Activated T-cell treated with anti-CD3 and anti-CD28 coated beads for 4 hours (primary cell): ENCODE measurements around the gene NCOA5.

Experiments used
- DNase-seq: peaks from one replicate; pipeline ENCODE4 v3.0.0-alpha.2; 2020

NCOA5 gene

DNA sequence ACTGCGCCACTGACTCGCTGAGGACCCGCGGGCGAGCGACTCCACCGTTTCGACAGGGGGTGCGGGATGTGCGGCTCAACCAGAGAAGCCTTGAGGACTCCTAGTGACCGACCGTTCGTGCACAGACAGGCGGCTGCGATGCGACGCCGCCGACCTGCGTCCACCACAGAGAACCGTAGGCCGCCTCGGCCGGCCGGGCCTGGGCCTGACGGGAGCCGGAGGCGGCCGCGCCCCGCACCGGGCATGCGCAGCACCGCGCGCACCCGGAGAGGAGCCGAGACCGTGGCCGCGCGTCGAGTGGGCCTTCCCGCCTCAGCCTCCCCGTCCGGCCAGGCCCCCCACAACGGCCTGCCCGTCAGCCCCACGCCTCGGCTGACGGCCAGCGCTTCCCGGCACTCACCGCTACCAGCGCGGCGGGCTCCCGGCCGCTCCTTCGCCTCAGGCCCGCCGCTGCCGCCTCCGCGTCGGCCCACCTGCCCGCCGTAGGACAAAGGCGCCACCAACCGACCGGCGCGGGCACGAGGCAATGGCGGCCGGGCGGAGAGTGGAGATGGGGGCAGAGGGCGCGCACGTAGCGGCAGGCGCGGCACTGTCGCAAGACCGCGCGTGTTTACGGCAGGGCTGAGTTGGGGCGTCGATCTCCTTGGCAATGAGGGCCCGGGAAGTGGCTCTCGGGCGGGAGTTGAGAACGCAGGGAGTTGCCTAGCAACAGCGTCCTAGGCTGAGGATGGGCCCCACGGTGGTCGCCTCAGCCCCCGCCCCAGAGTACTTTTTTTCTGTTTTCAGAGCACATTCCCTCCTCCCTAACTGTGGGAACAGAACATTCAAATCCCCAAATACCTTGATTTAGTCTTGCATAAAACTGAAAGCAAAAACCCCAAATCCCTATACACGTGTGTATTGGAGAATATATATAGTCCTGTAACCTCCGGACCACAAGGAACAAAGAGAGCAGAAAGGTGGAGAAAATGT lies at the start of gene NCOA5:
Gene NCOA5 (minus strand): TSS at position 546 of the 972 bp plus-strand sequence. CDS start 10,538 bp downstream, outside the sequence.
- peak; percentile 90 for DNase-seq

DNA sequence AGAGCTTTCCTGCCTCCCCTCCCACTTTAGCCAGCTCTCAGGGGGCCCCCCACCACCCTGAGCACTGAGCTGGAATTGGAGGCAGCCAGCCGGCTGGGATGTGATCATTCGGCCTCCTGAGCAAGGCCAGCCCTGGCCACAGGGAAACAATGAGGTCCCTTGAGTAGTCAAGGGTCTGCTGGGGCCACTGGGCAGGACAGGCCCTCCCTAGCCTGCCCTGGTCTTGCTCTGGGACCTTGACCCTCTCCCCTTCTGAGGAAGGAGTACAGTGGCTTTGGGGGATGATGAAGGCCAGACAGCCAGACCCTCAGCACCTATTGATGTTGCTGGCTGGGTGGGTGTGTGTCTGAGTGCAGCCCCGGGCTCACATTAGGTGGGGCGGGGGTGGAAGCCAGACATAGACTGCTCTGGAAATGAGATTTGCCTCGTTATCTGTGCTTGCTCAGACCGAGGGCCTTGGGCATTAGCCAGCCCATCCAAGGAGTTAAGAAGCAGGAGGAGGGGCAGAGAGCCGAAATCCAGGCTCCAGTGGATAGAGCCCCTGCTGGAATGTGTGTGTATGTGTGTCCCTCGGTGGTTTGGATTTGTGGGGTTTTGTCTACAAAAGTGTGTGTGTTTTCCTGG lies 49.6 kb upstream of the NCOA5 start:
- DNase-seq = no peak

DNA sequence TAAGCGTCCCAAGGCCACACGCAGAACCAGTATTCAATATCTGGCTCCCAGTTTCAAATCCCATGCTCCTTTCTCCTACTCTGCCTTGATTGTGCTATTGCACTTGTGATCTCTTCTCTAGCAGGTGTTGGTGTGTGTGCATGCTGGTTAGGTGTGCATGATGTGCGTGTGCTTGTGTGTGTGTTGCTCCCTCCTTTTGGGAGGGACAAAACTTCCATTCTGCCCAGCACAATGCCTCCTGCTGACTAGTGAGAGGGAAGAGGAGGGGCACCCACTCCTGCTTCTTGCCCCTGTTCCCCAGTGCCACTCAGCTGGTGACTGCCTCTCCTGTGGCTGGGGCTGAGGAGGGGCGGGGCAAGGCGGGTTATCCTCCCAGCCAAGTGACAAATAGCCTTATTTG lies 48.1 kb upstream of the NCOA5 start:
- DNase-seq = no peak

DNA sequence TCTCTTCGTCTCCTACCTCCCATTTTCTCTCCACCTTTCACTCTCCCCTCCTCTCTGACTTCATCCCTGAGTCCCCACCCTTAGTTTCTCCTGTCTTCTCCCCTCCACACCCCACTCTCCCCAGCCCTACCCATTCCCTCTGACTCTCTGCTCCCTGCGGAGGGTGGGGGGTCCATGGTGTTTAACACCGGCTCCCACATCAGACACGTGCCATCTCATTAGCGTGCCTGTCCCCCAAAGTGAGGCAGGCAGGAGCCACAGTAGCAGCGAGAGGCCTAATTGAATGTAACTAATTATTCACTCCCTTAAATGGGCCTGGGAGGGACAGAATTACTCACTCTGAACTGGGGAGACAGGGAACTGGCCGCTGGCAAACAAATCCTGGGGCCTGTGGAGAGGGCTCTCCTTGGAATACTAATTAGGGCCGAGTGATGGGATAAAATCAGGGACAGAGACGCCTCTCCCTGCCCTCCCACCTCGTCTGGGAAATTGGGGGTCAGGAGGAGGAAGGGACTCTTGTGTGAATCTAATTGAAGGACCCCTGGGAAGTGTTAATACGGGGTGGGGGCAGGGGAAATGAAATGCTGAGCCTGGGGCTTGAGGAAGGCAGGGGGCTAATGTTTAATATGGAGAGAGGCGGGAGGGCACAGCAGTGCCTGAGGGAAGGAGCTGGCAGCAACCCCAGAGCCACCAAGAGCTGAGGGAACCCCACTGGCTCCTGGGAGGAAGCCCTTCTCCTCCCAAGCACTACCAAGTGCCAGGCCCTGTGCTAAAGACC lies 46.3 kb upstream of the NCOA5 start:
- no peak for DNase-seq

DNA sequence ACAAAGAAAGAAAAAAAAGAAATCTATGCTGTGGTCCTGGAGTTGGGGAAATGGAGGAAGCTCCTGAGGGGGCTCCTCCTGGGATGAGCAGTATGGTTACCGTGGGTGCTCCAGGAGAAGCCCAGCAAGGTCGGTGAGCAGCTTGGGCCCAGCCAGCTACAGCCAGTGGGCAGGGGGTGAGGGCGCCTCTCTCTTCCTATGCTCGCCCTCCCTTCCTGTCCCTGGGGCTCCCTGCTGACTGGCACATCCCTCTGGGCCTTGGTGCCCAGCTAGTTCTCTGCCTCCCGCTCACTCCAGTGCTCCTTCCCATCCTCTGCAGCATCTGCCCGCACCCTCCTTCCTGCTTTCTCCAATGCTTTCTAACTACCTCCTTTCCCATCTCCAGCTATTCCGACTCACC lies 45.0 kb upstream of the NCOA5 start:
- DNase-seq = no peak

DNA sequence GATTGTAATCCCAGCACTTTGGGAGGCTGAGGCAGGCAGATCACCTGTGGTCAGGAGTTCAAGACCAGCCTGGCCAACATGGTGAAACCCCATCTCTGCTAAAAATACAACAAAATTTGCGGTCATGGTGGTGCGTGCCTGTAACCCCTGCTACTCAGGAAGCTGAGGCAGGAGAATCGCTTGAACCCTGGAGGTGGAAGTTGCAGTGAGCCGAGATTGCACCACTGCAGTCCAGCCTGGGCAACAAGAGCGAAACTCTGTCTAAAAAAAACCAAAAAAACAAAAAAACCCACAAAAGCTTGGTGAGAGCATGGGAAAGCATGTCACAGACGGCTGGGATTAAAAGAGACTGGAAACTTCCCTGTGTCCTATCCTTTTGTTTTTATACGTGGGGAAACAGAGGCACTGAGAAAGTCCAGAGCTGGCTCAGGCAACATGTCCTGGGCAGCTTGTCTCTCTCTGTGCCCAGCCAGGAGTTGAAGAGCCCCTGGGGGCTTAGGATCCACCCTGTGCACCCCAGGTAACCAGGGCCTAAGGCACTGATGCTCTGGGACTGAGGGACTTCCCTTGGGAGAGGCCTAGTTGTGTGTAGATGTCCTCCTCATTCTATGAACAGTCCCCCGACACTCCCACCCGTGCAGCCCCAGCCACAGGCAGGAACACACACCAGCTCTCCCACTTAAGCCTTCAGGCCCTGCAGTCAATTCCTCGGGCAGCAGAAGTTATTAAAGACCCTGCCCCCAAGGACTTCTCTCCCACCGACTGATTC lies 44.3 kb upstream of the NCOA5 start:
- no peak for DNase-seq

DNA sequence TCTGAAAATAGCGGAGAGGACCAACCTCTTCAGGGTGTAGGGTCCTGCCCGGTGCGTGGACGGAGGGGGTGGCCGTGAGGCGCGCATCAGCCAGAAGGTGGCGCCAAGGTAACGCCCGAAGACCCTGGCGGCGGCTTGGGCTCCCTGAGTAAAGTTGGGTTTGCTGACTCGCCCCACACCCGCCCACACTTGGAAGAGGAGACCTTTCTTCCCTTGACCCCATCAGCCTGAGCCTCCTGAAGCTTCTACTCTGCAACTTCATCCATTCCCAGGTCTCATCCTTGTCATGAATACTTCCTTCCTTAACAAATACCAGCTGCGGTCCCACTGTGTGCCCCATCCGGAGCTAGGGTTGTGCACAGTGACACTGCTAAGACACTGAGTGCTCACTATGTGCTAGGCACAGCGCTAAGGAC lies 43.0 kb upstream of the NCOA5 start:
- DNase-seq = peak; percentile 33

DNA sequence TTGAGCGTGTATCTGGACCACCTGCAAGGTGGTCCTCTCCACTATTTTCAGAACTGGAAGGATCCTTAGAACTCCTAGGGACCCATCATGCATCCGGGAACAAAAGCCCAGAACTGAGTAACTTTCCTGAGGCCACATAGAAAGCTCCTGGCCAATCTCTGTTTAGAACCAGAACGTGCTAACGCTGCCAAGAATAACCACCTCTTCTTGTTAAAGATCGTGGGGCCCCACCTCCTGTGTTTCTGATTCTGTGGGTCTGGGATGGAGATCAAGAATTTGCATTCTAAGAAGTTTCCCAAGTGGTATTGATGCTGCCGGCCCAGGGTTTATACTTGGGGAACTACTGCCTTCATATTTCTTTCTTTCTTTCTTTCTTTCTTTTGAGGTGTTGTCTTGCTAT lies 41.6 kb upstream of the NCOA5 start:
- DNase-seq = no peak

DNA sequence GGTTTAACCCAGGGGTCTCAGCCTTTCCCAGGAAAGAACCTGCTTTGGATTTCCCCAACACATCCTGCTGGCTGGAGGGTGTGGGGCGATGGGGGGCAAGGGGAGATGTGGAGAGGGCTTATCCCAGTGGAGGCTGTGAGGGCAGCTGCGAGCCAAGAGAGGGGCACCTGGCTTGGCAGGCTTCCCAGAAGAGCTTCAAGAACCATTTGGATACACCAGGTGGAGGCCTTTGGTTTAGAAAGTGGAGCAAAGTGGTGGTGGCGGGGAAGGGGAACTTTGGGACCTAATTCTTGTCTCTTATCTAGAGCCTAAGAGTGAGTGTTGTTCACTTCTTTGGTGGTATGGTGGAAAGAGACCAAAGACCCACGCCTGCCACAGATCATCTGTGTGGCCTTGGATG lies 40.8 kb upstream of the NCOA5 start:
- DNase-seq = no peak

DNA sequence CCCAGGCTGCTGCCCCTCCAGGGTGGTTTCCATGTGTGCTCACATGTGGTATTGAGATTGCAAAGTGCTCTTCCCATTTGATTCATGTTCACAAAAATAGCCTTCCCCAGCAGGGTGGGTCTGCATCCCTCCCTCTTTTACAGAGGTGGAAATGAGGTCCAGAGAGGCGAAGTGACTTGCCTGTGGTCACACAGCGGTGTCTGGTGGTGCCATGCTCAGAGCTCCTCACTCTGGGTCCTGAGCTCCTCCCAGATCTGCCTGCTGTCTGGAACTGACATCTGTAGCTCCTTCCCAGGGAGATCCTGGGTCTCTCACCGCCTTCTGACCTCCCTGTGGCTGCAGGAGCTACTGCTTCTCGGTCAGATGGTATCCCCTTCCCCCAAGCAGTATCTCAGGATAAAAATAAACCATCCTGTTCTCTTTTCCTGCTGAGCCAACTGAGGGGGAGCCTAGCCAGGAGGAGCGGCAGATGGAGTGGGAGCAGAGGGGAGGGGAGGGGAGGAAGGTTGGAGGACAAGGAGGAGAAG lies 40.3 kb upstream of the NCOA5 start:
- no peak for DNase-seq

DNA sequence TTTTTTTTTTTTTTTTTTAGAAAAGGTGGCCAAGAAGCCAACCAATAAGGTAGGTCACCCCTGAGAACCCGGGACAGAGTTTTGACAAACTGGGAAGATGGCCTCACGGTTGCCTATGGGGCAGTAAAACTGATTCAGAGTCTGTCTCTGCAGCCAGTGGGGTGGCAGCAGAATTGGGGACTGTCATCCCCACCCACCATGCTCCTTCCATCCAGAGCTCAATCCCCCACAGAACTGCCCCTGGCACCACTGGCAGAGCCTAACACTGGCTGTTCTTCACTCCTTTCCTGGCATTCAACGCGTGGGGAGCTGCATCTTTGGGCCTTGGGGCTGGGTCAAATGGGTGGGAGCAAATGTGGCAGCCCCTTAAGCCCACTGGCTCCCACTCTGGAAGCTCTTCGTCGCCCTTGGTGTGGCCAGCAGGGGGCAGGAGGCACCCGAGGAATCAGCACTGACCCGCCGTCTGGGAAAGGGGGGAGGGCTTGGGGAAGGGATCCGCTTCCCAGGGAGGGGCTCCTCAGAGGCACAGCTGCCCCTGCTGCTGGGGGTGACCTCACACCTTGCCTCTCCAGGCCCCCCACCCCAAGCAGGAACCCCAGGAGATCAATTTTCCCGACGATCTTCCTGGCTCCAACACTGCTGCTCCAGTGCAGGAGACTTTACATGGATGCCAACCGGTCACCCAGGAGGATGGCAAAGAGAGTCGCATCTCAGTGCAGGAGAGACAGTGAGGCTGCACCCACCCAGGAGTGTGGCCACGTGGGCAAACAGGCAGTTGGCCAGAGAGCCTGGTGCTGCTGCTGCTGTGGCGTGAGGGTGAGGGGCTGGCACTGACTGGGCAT lies 38.8 kb upstream of the NCOA5 start:
- no peak for DNase-seq

DNA sequence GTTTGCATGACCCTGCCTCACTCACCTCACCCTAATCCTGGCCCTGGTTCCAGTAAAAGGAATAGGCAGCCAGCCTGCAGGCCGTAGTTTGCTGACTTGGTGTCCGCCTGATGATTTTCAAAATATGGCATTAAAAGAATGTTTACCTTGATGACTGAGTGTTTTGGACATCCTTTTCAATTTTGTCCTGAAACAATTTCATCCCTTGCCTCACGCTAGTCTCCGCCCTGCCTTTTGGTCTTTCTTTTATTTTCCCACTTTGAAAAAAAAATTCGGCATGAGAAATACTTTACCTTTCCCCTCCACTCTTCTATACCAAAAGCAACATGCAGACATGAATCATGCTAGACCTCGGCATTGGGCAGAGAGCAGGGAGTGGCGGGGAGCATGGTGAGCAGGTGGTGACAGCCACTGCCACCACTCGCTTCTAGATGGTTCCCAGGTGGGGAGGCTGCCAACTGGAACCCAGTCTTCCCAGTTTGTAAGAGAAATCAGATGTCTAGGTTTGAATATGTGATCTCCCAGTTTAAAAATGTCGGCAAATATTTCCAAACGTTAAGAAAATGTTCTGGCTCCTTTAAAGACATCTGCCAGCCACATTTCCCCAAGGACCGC lies 37.7 kb upstream of the NCOA5 start:
- no peak for DNase-seq

DNA sequence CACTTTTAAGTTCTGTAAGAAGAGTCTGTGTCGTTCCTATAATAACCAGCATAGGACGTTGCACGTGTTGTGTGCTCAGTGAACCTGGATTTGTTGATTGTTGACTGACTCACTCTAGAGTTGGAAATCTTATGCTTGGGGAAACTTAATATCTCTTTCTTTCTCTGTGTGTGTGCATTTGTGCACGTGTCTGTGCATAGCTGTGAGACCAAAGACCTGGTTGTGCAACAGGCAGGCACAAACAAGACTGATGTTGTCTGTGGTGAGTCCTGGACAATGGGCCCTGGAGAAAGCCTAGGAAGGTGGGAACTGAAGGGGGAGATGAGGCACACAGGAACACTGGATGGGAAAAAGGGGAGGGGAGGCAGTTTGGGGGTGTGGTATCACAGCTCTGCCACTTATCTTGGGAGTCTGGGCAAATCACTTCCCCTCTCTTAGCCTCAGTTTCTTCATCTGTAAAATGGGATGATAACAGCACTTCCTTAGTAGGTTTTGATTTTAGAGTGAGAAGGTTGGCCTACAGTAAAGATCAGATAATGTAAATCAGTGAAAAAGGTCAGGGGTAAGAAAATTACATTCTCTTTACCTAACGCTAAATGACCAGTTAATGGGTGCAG lies 36.8 kb upstream of the NCOA5 start:
- no peak for DNase-seq

DNA sequence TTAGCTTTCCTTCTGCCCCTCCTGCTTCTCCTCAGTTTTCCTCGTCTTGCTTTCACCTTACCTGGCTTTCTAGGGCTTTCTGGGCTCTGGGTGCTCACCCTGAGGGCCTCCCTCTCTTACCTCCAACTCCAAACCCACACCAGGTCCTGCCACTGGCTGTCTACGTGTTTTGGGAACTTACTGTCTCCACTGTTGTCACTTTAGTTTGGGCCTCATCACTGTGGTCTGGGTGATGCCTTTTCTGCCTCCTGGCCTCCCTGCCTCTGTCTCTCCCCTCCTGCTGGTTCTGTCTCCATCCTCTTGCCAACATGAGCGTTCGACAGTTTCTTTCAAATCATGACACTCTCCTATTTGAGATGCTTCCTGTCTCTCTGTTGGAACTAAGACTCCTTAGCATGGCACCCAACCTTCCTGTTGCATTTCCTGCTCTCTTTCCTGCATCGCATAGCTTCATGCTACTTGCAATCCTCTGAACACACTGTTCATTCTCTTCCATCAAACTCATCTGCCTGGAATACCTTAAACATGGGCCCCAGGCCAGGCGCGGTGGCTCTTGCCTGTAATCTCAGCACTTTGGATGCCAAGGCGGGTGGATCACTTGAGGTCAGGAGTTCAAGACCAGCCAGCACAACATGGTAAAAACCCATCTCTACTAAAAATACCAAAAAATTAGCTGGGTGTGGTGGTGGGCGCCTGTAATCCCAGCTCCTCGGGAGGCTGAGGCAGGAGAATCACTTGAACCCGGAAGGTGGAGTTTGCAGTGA lies 33.9 kb upstream of the NCOA5 start:
- DNase-seq = no peak

DNA sequence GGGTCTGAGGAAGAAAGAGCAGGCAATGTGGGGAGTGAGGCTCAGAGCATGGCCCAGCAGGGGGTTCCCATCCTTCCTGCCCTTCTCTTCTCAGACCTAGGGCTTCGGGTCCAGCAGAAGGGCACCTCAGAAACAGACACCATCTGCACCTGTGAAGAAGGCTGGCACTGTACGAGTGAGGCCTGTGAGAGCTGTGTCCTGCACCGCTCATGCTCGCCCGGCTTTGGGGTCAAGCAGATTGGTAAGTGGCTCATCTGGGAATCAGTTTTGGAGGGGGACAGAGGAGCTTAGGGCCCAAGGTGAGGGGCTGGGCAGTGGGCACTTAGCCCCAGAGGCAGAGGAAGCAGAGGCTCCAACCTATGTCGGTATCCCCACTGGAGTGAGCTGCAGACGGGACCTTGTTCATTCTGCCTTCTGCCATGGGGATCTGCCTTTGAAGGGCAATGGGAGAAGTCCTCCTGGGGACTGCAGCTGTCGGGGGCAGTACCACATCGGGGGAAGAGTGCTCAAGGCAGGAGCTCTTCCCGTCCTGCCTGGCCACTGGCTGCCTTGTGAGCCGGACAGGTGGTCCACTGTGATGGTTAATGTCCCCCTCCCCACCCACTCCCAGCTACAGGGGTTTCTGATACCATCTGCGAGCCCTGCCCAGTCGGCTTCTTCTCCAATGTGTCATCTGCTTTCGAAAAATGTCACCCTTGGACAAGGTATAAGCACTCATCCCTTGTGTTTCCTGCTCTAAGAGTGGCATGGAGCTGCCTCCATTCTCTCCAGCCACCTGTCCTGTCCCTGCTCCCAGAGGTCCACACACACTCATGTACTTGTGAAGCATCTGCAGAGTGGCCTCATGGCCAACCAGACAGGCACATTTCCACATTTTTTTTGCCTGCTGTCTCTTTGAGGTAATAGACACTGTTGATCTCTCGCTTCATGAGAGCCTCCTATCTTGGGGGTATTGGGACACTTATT lies 33.0 kb upstream of the NCOA5 start:
- no peak for DNase-seq

DNA sequence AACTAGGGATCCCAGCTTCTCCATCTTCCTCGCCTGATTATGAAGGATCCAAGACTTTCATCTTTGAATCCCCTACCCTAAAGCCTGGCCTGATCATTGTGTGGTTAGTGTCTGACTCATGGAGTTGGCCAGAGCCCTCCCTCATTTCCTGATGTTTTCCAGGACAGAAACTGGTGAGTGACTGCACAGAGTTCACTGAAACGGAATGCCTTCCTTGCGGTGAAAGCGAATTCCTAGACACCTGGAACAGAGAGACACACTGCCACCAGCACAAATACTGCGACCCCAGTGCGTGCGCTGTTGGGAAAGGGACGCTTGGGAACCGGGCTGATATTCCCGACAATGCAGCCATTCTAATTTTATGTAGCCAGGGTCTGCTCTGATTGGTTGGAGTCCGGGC lies 32.3 kb upstream of the NCOA5 start:
- no peak for DNase-seq

DNA sequence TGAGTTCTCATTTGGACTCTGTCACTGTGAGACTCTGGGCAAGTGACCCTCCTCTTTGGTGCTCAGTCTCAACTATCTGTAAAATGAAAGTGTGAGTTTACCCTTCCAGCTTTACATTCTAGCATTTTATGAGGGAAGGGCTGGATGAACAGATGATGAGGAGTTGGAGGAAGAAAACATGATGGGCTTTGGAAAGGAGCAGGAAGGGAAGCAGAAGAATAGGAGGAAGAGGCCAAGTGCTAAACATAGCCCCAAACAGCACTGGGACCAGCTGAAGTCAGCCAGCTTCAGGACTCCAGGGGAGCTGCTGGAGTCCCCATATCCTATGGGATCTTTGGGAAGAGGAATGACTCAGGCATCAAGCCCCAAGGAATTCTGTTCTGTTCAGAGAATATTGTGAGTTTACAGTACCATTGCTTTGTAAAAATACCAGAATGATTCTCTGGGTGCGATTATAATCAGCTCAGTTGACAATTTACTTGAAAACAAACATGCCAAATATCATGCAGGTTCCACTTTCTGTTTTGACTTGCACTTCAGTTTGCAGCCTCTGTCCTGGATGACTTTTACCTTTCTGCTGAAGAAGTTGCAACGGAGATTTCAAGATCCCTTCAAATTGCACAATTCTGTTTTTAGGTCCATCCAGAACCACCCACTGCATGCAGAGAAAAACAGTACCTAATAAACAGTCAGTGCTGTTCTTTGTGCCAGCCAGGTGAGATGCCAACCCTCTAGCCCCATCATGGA lies 31.6 kb upstream of the NCOA5 start:
- no peak for DNase-seq

DNA sequence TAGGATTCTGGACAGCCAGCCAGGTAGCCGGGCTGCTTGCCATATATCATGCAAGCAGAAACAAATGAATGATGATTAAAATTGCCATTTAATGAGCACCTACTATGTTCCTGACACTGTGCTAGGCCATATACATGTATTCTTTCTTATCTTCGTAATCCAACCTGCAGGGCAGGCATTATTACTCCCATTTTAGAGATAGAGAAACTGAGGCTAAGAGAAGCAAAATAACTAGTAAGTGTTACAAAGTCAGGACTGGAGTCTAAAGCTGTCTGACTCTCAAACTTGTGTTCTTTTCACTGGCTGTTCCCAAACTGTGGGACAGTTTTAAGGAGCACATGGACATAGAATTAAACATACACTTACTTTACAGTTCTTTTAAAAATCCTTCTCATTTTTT lies 30.4 kb upstream of the NCOA5 start:
- DNase-seq = no peak
